ENCODE measurements around the gene DTX3L.
A peak's percentile ranks its signal among the peaks of the same experiment; 100 is the strongest.
"Not testable (repeated sequence)": the region's sequence is repeated elsewhere in the genome, so short reads cannot be mapped to it uniquely, and the experiment has no call there.

The DTX3L gene

DNA sequence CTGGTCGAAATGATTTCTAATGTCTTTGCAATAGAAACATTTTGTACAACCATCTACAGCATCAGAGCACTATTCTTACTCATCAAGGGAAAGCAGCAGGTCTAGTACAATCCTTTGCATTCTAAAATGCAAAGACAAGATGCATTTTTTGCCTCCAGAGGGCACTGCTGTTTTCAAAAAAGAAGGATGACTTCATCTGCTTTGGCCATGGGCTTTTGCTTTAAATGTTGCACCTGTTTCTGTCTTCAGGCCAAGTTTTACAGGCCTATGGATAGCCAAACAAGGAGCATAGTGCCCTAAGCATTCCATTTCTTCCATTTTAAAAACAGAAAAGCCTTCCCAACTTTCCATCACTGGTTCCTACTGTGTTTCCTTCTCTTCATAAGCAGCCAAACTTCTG, 3.5 kb upstream of the DTX3L start:
- no peak overlapping the region for H3K27ac ChIP-seq
- no peak for TF ChIP-seq ZFX (IDR thresholded peaks at IDR 0.05)
- TF ChIP-seq, protein P1, sequence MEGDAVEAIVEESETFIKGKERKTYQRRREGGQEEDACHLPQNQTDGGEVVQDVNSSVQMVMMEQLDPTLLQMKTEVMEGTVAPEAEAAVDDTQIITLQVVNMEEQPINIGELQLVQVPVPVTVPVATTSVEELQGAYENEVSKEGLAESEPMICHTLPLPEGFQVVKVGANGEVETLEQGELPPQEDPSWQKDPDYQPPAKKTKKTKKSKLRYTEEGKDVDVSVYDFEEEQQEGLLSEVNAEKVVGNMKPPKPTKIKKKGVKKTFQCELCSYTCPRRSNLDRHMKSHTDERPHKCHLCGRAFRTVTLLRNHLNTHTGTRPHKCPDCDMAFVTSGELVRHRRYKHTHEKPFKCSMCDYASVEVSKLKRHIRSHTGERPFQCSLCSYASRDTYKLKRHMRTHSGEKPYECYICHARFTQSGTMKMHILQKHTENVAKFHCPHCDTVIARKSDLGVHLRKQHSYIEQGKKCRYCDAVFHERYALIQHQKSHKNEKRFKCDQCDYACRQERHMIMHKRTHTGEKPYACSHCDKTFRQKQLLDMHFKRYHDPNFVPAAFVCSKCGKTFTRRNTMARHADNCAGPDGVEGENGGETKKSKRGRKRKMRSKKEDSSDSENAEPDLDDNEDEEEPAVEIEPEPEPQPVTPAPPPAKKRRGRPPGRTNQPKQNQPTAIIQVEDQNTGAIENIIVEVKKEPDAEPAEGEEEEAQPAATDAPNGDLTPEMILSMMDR (conservative IDR thresholded peaks at IDR 0.05) = peak; percentile 85

DNA sequence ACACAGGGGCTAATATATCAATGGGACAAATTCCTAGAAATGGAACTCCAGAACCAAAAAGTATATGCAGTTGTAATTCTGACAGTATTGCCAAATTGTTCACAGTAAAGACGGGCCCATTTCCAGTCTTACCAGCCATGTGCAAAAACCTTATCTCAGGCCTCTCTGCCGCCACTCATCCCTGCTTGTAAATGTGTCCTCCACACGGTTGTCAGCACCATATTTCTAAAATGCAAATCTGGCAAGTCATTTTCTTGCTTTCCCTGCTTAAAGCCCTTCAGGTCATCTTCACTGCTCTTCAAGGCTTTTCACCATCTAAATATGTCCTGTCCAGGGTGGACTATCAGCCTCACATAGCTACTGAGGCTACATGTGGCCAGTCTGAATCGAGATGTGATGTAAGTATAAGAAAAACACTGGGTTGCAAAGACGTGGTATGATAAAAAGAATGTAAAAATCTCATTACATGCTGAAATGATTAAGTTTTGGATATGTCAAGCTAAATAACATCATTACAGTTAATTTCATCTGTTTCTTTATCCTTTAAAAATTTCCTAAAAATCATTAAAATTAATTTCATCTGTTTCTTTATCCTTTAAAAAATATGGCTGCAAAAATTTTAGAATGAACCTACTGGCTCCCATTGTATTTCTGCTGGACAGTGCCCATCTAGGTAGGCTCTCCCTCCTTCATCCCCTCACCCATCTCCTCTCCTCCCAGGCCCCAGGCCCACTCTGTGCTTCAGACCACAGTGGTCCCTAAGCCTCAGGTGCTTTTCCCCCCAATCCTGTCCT, 1.0 kb upstream of the DTX3L start:
- TF ChIP-seq ZFX (IDR thresholded peaks at IDR 0.05) = no peak
- TF ChIP-seq, protein P1 (conservative IDR thresholded peaks at IDR 0.05) = no peak
- H3K27ac ChIP-seq = peak overlapping the region; percentile 84

DNA sequence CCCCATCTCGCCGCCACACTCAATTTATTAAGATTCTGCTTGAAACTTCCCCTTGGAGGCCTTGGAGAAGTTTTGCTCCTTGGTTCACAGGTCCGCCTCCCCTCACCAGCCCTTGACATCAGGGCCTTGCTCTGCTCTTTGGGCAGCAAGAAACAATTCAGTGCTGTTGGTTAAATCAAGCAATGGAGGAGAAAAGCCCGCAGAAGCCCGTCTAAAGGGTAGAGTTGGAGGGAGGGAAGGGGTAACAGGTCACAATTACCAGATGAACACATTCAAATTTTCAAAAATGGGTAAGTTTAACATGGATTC, 467 bp upstream of the DTX3L start:
- TF ChIP-seq, protein P1 (conservative IDR thresholded peaks at IDR 0.05) = no peak
- no peak for TF ChIP-seq ZFX (IDR thresholded peaks at IDR 0.05)
- H3K27ac ChIP-seq = peak overlapping the region; percentile 84

DNA sequence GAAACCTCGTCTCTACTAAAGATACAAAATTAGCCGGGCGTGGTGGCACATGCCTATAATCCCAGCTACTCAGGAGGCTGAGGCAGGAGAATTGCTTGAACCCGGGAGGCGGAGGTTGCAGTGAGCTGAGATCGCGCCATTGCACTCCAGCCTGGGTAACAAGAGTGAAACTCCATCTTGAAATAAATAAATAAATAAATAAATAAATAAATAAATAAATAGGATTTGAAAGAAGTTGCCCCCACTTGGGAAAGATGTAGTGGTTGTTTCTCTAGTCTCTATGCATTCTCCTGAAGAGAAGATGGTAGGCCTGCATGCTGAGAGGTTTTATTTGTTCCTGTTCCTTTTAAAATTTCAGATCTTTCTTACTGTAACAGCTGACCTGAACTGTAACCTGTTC, 4.0 kb downstream of the DTX3L start:
- not testable (repeated sequence) for H3K27ac ChIP-seq

DNA sequence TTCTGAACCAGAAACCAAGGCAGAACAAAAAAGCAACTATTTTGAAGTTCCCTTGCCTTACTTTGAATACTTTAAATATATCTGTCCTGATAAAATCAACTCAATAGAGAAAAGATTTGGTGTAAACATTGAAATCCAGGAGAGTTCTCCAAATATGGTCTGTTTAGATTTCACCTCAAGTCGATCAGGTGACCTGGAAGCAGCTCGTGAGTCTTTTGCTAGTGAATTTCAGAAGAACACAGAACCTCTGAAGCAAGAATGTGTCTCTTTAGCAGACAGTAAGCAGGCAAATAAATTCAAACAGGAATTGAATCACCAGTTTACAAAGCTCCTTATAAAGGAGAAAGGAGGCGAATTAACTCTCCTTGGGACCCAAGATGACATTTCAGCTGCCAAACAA, 4.6 kb downstream of the DTX3L start:
- TF ChIP-seq ZFX (IDR thresholded peaks at IDR 0.05) = no peak
- TF ChIP-seq, protein P1 (conservative IDR thresholded peaks at IDR 0.05) = no peak

DNA sequence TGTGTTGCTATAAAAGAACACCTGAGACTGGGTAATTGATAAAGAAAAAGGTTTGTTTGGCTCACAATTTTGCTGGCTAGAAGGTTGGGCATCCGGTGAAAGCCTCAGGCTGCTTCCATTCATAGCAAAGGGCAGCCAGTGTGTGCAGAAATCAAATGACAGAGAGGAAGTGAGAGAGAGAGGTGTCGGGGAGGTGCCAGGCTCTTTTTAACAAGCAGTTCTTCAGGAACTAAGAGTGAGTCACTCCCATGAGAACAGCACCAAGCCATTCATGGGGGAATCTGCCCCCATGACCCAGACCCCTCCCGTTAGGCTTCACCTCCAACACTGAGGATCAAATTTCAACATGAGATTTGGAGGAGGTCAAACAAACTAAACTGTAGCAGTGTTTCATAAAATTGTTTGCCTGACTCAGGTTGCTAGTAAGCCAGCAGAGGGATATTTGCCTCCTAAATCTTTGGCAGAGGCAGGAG, 8.8 kb downstream of the DTX3L start:
- TF ChIP-seq, protein P1 (conservative IDR thresholded peaks at IDR 0.05) = no peak
- no peak for TF ChIP-seq ZFX (IDR thresholded peaks at IDR 0.05)
- peak overlapping the region; percentile 60 for H3K27ac ChIP-seq

More for the DNA sequence above, 4.6 kb downstream of the DTX3L start:
- H3K27ac ChIP-seq = no peak overlapping the region

DNA sequence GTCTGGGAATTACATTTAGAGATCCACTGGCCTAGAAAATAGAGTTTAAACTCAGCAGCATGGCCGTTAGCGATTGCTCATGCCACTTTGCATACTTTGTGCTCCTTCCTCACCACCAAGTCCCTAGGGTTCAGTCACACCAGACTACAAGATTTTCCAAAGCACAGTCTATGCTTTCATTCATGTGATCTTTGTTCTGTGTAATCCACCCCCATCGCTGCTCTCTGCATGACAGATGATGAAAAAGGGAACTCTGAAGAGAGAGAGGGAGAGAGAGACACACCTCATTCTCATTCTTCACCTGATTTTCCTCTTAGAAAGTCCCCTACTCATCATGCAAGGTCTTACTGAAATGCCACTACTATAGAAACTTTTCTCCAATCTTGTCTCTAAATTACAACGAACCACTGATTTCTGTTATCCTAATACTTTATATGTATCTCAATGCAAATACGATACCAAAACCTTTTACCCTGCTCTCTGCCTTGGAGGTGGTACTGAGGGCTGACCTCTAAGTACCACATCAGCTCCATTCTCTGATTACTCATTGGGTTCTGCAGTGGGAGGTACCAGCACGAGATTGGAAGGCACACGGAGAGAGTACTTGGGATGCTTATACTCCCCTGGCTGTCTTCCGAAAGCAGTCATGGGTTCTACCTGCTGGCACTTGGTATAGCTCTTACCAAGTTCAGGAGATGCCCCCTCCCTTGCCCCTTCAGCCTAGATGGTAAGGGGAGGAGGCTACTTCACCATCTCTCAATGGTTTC, 12.2 kb downstream of the DTX3L start:
- TF ChIP-seq ZFX (IDR thresholded peaks at IDR 0.05) = no peak
- TF ChIP-seq, protein P1 (conservative IDR thresholded peaks at IDR 0.05) = no peak
- H3K27ac ChIP-seq = no peak overlapping the region

Measured in C4-2B (cell line).